Measurements from ENCODE around the gene THBS4. TPM values are rescaled to one million over a fixed set of nuclear protein-coding genes. Genes with fewer than 3 reads are reported as not detected.
A peak's percentile ranks its signal among the peaks of the same experiment; 100 is the strongest.

Gene THBS4
- total RNA-seq (2014; rRNA removed; shearing (Covaris generic)) = under 0.01 and 0.36 TPM in 2 replicates

DNA sequence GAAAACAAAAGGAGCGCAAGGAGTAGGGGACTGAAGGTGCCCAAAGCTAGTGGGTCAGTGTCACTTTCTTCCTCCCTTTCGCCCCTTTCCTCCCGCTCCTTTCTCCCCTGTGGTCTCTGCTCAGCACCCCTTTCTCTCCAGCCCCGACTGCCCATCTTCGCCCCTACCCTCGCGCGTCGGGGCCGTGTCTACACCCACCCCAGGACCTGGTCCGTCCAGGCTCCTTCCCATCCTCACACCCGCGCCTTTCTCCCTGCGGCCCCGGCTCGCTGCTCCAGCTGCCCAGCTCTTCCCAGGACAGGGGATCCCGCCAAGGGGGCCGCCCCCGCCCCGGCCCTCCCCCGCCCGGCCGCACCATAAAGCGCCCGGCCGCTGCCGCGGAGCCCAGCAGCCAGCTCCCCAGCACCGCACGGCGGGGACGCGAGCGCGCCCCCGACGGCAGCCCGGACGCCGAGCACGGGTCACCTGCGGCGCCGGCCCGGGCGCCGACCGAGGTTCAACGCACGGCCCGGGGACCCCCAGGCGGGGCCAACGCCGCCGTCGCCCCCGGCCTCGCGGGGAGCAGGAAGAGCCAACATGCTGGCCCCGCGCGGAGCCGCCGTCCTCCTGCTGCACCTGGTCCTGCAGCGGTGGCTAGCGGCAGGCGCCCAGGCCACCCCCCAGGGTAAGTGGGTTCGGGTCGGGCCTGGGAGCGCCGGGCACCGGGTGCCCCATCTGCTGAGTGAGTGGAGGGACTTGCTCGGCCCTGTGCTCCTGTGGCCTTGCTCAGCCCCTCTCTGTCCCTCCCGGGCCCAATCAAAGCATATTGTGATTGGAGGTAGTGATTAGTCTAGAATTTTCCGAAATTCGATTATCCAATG, at the start of gene THBS4:
Gene THBS4 (plus strand): TSS at position 387 of the 860 bp plus-strand sequence. CDS start 190 bp downstream, at position 577.
- no peak for DNase-seq (ENCODE audit: low read depth)

DNA sequence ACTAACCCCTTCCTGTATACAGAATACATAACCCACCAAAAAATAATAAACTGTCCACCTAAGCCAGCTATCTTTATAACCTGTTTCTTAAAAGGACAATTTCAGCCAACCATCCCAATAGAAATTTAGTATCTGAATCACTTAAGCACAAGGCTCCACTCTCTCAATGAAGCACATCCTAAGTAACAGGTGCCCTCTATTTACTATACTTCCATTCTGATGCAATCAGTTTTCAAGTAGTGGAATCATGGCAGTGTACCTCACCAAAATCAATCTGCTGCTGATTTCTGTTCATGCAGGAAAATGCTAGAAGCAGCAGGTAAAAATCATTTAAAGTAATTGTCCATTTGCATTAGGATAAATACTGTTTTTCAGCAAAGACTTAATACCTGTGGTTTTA, 48.9 kb upstream of the THBS4 start:
- no peak for DNase-seq (ENCODE audit: low read depth)

DNA sequence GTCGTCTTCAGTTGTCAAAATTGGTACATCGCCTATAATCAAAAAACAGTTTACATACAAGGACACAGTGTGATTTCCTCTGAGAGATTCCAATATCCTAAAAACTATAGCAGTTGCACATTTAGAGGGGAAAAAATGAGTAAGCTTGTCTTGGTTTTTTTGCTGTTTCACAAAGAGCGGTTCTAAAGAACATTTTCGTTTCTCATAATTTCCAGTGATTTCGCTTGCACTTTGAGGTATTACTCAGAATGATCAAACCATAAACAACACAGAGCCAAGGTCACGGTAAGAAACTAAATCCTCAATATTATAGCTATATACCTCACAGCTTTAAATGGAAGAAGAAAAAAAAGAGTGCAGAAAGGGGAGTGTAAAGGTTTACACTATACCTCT, 44.9 kb upstream of the THBS4 start:
- DNase-seq (ENCODE audit: low read depth) = no peak

DNA sequence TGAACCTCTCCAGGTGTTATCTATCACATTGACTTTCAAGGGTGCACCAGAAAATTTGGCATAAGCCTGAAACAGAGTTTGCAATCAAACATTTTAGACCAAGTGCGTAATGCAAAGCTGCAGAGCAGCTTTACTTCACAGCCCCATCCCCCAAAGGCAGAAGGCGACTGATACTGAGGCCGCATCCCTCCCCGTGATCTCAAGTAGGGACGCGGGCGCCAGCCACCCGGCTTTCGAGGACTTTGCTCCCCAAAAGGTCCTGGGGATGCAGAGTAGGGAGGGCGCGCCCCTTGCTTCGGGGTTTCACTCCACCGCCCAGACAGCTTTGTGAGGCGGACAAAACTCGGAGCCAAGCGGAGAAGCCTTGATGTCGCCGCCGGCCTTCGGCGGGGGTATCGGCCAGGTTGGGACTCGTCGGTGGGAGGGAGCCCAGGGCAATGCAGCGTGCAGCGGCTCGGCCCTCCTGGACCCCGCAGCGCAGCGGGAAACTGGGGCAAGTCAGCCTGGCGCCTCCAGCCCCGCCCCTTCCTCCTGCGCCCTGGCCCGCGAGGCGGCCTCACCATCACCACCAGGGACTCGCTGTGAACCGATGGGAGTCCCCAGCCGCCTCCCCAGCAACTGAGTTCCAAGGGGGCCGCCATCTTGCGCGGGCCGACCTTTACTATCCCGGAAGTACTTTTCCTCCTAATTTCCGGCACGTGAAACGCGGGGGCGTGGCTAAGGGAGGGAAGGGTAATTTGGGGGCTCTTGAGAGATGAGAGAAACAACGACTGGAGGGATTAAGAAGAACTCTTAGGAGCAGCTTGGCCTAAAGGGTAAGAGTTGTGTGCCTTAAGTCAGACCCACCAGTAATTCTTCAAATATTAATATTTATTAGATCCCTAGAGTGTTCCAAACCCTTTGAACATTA, 44.3 kb upstream of the THBS4 start, which contains the start of gene MTX3:
Gene MTX3 (minus strand): TSS at position 665 of the 910 bp plus-strand sequence. CDS start 24 bp downstream, at position 641.
- DNase-seq (ENCODE audit: low read depth) = peak; percentile 81

DNA sequence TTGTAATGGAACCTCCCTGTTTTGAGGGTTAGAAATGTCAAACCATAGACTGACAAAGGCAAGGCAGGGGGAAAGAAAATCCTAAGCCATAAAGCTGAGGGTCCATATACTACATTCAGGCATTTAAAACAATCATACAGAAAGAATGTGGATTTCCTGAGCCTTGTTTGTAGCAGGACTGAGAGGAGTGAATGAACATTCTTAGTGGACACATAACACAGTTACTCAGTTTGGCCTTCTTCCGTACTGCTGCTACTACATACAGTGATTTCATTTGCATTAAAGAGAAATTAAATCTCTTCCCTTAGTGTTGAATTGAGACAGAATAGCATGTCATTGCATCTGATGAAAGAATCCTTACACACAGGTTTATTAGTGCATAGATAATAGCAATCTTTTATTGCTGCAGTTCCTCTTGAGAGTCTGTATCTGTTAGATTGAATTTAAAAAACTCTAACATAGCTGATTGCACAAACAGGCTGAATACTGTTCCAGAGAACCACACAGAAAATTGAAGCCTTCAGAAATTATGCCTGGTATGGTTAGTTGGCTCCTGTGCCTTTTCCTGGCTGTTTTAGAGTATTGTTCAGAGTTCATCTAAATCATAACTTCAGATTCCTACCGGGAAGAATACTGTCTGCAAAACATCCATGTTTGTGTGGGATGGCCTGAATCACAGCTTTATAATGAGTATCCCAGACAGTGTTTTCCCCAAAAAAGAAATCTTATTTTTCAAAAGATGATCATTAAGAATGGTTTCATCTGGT, 42.1 kb upstream of the THBS4 start:
- DNase-seq (ENCODE audit: low read depth) = no peak

DNA sequence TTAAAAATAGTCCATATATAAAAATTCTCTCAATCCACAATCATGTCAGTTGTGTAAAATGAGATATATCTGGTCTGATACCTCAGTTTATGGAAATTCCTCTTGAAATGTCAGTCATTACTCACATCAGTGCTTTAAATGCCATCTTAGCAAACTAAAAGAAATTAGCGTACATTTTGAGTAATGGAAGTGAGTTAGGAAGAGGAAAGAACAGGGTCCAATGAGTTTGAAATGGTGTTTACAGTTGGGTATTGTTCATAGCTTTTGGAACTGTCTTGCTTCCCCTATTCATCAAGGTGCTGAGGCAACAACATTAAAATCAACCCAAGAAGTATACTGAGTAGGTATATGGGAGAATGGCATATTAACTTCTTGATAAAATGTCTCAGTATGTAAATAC, 35.4 kb upstream of the THBS4 start:
- DNase-seq (ENCODE audit: low read depth) = no peak

DNA sequence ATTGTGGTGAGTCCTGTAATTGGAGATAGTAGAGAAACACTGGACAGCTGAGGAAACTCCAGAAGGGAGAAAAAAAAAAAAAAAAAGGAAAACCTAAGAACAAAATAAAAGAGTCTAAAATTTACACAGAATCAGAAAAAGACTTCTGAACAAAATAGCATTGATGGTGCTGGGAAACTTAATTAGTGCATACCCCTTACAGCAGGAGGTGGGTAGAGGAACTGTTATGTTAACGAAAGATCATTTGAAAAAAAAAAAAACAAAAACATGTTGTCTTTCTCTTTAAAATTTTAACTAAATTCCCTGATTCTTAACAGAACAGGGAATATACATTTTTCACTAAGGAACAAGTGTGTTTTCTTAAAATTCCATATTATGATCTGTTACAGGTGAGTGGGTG, 32.5 kb upstream of the THBS4 start:
- no peak for DNase-seq (ENCODE audit: low read depth)

DNA sequence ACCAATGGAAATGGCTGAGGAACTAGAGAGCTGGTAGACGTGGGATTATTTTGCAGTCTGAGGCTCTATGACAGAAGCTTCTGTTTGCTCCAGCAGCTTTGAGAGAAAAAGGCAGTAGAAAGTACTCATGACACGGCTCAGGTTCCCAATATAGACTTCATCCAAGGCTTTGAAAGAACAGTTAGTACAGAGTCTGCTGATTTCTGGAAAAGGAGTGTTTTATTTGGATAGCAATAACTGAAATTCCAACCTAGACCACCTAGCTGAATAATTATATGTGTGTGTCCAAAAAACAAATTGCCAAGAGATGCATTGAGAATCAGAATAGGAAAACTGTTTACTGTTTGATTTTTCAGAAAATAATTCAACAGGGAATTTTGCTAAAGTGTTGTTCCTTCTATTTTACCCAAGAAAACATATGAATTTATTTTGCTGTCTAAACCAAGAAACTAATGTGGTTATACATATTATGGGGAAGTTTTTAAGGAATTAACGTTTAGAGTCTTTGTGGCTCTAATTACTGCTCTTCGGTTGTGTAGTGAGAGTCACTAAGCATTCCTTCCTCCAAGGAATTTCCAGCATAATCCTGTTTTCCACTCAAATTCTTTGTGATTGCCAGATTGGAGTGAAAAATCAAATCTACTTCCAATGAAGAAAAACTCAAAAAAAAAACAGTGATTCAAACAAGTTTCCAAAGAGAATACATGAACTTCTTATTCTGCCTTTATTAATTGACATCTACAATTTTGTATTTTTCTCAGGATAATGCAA, 26.0 kb upstream of the THBS4 start:
- DNase-seq (ENCODE audit: low read depth) = no peak

DNA sequence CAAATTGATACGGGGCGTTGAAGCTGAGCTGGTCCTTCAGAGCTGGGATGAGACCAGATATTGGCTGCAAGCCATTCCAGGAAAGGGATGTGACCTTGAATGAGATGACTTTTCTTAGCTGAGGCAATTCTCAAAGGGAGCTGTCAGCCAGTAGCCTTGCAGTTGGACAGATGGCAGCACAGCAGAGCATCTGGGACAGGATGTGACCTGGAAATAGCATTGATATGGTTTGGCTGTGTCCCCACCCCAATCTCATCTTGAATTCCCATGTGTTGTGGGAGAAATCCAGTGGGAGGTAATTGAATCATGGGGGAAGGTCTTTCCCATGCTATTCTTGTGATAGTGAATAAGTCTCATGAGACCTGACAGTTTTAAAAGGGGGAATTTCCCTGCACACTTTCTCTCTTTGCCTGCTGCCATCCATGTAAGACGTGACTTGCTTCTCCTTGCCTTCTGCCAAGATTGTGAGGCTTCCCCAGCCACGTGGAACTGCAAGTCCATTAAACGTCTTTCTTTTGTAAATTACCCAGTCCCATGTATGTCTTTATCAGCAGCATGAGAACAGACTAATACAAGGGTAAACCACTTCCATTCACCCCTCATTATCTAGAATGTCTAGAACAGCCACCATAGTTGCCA, 24.3 kb upstream of the THBS4 start:
- DNase-seq (ENCODE audit: low read depth) = no peak

DNA sequence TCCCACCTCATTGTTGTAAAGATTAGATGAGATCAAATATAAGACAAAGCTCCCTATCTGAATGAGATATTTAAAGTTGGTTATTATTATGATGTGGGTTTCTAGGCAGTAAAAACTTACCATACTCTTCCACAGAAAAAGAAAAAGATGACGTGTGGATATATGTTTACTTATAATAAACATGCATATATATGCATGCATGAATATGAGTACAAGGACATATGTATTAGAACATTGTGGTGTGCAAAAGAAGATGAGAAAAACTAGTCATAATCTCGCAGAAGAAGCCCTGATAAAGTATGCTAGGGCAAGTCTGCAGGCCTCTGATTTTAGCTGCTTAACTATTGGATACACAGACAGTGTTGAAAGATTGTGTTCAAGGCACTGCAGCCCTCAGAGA, 10.1 kb upstream of the THBS4 start:
- DNase-seq (ENCODE audit: low read depth) = no peak

DNA sequence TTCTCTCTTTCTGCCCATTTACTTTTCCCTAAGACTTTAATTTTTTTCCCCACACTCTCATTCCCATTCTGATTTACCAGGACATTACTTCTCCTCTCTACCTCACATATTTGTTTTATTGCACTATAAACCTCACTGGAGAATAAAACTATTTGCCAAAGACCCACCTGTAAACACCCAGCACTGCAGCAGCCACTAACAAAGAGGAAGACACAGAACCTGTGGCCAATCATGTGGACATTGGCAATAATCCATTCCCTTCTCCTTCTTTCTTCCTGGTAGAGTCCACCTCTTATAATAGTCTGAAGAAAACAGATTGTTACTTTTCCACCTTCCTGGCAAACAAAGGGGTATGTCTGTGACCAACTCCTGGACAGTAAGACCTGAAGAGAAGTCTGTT, 8.3 kb upstream of the THBS4 start:
- no peak for DNase-seq (ENCODE audit: low read depth)

DNA sequence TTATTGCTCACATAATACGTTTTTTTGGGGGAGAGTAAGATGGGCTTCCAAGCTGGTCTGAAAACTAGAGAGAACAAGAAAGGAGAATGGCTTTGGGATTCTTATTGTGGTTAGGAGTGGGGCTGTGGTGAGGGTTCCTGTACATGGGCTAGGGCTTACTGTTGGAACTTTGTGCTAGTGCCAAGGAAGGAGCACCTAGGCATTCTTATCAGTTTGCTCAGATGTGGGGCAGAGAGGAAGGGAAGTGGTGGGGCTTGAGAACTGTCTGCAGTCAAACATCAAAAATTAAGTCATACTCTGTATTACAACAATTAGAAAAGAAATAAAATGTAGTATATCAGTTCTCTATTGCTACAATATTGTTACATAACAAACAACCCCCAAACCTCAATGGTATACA, 4.0 kb upstream of the THBS4 start:
- no peak for DNase-seq (ENCODE audit: low read depth)

DNA sequence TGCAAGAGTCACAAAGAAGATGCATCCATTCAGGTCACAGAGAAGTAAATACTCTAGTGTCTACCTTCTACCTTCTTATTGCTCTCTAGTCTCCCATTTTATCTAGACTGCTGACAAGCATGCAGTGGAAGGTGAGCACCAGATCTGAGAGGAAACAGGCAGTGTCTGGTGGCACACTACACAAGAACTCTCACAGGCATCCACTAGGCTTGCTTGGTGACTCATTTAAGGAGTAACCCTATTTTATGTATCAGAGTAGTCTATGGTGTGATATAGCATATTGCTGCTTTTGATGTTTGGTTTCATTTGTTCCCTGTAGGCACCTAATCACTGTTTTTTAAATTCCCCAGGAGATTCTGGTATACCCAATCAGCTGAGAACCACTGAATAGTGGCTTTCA, 1.6 kb upstream of the THBS4 start:
- no peak for DNase-seq (ENCODE audit: low read depth)

DNA sequence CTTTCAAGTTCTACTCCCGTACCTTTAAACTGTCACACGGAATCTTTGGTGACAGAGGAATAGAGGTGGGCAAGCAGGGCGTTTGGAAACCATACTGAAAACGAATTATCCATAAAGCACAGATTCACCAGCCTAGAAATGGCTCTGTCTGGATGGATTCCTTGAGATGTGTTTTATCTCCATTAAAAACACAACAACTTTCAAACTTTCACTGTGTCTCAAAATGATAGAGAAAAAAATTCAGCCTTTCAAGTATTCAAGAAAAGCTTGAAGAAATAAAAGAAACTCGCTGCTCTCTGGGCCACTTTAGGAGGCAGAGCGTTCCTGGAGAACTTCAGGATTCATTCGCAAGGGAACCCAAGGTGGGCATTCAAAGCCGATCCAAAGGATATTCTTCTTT, 589 bp upstream of the THBS4 start:
- DNase-seq (ENCODE audit: low read depth) = no peak

DNA sequence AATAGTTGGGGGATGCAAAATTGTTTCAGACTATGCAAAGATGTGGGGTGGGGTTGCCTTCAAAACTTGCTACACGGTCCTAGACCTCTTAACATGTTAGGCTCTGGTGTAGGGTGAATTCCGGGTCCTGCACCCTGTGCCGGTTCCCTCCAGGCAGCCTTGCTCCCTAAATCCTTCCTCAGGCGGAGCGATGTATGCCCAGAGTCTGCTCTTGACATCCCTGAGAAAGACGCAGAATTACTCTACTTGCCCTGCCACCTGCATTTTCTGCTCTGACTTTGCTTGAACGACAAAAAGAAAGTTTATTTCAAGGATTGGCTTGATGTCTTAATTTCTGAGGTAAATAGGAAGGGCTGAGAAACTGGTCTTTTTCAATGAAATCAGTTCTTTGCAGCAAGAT, 691 bp downstream of the THBS4 start:
- DNase-seq (ENCODE audit: low read depth) = no peak

DNA sequence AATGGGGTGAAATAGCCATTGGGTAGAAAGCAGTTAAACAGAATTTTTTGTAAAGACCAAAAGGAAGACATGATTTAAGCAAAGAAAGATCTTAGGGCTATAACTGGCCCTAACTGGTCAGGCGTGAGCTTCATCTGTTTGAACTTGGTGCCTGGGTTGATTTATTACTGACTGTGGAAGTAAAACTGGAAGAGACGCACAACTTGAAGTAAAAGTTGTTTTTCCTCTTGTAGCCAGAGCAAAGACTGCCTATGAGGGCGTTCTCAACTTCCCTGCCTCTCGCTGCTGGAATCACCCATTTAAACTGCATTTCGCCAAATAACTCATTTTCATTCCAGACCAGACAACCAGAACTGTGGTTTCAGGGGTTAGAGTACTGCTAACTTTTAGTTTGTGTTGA, 1.5 kb downstream of the THBS4 start:
- DNase-seq (ENCODE audit: low read depth) = no peak

DNA sequence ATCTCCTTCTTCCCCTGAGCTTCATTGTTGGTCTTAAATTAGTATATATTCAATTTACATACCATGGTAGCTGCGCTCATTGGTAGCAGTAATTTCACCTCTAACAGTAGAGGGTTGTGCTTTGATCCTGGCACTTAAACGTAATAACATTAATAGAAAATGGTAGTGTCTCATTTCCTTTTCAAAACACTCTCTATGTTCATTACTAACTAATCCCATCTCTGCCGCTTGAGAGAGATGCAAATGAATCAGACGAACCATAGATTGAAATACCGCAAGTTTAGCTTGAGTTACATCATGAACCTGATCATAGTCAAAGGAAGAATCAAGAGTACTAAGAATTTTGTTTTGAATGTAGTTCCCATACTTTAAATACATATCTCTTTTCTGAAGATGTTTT, 2.2 kb downstream of the THBS4 start:
- no peak for DNase-seq (ENCODE audit: low read depth)

DNA sequence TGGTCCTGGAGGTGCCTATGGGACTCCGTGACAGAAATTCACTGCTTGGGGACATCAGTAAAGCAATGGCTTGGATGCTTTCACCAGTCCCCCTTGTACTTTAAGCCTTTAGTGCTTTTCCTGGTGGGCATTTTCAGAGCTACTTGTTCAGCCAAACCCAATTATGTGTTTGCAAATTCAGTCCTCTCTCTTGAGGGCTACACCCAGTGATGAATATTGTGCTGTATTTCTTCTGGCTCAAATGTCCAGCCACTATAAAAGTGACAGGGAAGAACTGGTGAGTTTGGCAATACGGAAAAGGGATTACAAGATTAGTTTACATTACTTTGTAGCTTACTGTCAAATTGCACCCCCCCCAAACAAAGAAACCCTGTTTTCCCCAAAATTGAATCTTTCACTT, 4.5 kb downstream of the THBS4 start:
- DNase-seq (ENCODE audit: low read depth) = no peak

DNA sequence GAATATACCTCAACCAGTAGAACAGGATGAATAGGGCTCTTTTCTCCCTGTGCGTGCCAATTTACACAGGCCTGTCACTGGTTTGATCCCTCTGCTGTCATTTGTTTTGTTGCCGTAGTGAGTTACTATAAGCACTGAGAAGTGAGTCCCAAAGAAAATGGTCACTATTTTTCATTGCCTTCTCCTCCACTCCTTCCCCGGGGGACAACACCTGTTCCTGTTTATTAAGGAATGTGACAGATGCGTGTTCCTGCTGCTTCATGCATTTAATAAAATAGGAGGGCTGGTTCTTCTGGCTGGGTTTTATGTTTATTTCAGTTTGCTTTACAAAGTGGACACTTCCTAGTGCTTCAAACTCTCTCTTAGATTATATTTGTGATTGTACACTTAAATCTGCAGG, 6.4 kb downstream of the THBS4 start:
- DNase-seq (ENCODE audit: low read depth) = no peak

DNA sequence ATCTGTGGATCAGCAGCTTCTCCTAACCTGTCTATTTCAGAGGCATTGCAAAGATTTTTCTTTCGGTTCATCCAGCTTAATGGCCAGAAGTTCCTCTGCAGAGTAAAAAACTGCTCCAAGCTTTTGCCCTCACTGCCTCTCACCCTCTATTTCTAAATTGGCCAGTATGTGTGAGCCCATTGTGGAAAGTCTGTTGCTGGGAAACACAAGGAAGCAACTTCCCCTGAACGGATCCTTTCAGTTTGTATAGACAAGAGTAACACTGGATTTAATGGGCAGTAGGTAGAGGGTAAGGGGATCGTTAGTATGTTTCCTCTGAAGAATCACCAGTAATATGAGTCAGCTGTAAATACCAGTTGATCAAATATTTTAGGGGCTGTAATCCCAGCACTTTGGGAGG, 7.2 kb downstream of the THBS4 start:
- no peak for DNase-seq (ENCODE audit: low read depth)

DNA sequence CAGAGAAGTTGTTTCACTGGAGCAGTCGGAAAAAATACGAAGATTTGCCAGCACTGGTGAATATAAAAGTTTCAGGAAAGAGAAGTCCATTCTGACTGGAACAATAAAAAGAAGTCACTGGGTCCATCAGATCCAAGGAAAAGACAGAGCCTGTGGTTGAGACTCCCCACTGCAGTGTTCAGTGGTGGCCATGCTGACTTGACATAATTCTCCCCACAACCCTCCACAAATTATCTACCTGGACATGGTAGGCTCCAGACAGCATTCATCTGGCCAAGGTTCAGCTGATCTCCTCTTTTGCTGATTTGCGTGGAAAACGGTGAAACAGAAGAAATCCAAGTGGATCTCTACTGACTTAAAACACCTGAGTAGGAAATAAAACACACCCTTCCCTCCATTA, 8.0 kb downstream of the THBS4 start:
- DNase-seq (ENCODE audit: low read depth) = no peak
